KBM-7 (cell line): ENCODE measurements around the gene NDFIP2.
"Not testable (repeated sequence)": the region's sequence is repeated elsewhere in the genome, so short reads cannot be mapped to it uniquely, and the experiment has no call there.

Source experiments
- DNase-seq: peaks from one replicate; pipeline ENCODE4 v3.0.0-alpha.2; 2015
- in situ Hi-C: fragments of 300-500 bp; cut with MboI; formaldehyde crosslinking; loops from 2 replicates; pipeline ENCODE4 v1.14.3; 2020; ENCODE audit warnings: low sequenced_read_pairs, low pct_unique_long_range_greater_than_20kb, mixed read lengths

The NDFIP2 gene

DNA sequence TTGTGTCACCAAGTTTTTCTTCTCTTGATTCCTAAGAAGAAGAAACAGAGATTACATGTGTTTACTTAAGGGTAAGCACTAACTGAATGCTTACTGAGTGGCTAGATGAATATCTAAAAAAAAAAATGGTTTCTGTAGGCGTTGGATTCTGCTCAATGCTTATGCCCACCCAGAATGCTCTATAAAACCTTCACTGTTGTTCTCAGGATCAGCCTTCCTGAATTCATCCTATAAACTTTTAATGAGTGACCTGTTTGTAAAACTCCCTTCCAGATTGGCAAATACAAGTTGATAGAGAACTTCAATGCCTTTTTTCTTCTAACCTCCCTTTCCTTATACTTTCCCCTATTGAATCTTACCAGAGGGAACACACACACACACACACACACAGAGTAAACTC, 90.2 kb downstream of the NDFIP2 start:
- in situ Hi-C loops, result no loop called here
- DNase-seq, result no peak

DNA sequence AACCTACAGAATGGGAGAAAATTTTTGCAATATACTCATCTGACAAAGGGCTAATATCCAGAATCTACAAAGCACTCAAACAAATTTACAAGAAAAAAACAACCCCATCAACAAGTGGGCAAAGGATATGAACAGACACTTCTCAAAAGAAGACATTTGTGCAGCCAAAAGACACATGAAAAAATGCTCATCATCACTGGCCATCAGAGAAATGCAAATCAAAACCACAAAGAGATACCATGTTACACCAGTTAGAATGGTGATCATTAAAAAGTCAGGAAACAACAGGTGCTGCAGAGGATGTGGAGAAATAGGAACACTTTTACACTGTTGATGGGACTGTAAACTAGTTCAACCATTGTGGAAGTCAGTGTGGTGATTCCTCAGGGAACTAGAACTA, 92.9 kb downstream of the NDFIP2 start:
- in situ Hi-C loops, result not testable (repeated sequence)

DNA sequence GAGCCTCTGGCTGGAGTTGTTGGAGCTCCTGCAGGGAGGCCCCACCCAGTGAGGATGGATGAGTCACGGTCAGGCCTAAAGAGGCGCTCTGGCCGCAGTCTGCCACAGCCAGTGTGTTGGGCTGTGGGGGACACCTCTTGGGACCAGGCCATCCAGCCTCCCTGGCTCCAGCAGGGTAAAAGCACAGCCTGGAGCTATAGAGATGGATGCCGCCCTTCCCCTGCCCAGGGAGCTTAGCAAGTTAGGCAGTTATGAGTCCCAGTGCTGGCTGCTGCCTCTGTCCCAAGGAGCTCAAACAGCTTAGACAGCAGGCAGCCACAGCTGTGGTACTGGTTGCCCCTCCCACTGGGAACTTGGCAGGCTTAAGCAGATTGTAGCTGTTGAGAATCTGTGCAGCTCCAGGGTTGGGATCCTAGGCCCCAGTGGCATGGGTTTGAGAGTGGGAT, 100.9 kb downstream of the NDFIP2 start:
- in situ Hi-C loops, result no loop called here
- DNase-seq, result no peak

More for the DNA sequence above, 92.9 kb downstream of the NDFIP2 start:
- not testable (repeated sequence) for DNase-seq

DNA sequence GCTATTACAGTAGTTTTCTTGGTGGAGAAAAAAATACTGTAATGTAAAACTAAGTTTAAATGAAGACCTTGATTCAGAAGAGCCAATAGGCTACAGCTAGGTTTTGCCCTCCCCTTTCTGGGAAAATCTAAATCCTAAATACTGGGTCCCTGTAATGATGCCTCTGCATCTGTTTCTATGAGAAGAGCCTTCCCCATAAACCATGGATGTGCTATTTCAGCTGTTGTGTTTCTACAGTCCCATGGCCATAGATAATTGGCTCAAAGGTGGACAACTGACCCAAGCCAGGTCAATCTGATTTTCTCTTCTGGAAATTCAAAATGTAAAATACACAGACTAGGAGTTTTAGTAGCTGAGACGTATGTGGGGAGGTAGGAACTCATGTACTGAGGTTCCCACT, 101.9 kb downstream of the NDFIP2 start:
- no peak for DNase-seq
- in situ Hi-C loops, result no loop called here

DNA sequence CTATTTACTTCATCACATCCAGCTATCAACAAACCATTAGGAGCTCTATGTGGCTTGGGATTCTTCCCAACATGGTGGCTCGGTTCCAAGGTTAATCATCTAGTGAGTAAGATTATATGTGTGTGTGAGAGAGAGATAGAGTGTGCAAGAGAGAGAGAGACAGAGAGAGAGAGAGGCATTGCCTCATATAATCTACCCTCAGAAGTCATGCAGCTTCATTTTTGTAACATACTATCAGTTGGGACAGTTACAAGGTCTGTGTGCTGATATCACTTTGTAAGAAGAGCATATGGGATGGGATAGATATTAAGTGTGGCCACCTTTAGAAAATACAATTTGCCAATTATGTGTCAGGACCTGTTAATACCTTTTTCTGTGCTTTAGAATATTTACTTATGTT, 104.1 kb downstream of the NDFIP2 start:
- no peak for DNase-seq
- in situ Hi-C loops, result no loop called here

DNA sequence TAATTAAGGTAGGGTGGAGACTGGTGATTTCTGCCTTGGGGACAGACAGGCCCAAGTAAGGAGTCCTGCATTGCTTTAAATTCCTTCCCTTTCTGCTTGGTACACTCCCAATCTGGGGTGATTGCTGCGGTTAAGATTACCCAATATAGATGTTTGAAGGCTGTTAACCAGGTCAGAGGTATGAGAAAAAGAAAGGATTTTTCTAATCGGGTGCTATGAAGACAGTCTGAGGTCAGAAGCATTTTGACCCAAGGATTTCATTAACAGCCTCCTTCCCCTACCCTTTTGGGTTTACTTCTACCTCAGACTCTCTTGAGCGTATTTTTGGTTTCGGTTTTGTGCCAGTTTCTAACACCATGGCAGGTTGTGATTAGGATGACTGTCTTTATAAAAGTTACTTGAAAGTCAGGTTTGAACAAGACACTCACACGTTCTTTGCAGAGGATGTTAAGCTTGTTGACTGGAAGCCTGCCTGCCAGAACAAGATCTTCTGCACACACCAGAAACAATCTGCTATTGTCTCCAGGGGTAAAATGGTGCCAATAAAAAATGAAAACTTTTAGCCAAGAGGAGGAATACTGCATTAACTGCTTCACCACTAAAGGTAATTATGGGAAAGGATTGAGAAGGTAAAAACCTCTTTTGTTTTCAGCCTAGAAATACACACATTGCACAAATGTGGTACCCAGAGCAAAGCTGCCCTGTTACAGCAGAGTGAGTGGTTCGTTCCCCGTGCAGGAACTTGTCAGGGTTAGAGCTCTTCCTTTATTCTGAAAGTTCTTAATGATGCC, 108.8 kb downstream of the NDFIP2 start:
- no peak for DNase-seq
- in situ Hi-C loops, result no loop called here

DNA sequence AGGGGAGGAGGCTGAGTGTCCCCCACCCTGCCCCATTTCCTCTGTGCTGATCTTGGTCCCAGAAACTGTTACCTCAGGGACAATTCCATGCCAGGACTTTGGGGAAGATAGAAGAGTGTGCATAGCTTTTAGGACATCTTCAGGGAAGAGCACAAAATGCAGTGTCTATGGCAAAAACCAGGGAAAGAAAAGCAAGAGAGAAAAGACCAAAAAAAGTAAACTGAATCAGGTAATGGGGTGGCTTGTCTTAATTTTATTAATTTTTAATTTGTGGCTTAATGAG, 109.4 kb downstream of the NDFIP2 start:
- in situ Hi-C loops, result no loop called here
- DNase-seq, result no peak

DNA sequence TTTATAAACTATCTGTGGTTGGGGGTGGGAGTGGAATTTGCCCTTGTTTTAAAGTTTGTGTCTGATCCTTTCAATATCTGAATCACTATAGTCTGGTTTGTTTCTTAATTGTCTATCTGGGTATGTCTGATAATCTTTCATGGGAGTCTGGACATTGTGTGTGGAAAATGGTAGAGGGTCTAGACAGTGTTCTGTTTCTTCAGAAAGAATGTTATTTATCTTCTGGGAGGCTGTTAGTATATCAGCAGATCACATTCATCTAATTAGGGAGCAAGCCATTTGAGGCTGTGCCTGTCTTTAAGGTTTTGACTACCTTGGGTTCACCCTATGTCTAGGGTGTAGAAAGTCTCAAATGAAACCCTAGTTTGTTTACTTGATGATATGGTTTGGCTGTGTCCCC, 110.5 kb downstream of the NDFIP2 start:
- no peak for DNase-seq
- in situ Hi-C loops, result no loop called here

DNA sequence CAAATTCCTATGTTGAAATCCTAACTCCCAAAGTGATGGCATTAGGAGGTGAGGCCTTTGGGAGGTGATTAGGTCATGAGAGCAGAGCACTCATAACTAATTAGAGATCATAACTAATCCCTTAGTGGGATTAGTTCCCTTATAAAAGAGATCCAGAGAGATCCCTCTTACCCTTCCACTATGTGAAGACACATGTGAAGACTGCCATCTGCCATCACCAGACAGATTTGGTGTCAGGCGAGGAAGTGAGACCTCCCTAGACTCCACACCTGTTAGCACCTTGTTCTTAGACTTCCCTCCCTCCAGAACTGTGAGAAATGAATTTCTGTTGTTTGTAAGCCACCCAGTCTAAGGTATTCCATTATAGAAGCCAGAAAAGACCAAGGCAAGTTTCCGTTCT, 112.2 kb downstream of the NDFIP2 start:
- in situ Hi-C loops, result no loop called here
- no peak for DNase-seq

DNA sequence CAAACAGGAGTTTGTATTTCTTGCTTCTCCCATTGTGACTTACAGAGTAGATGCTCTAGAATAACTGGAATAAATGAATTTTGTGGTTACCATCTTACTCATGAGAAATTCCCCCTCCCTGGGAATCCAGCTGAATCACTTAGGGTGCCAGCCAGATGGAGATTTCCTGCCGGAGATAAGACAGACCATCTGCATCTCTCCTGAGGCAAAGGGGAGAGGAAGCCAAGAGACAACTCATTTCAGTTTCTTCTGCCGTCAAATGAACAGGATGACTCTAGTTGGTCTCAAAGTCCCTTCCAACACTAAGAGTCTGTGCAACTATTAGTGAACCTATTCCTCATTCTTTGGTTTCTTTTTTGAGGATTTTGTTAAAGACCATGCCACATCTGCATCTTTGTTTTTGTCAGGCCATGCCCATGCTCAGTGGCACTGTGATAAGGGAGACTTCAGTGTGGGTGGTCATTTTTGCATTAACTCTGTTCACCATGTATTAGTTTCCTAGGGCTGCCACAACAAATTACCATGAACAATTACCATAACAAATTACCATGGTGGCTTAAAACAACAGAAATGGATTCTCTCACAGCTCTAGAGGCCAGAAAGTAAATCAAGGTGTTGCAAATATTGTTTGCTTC, 112.8 kb downstream of the NDFIP2 start:
- in situ Hi-C loops, result no loop called here
- DNase-seq, result no peak

DNA sequence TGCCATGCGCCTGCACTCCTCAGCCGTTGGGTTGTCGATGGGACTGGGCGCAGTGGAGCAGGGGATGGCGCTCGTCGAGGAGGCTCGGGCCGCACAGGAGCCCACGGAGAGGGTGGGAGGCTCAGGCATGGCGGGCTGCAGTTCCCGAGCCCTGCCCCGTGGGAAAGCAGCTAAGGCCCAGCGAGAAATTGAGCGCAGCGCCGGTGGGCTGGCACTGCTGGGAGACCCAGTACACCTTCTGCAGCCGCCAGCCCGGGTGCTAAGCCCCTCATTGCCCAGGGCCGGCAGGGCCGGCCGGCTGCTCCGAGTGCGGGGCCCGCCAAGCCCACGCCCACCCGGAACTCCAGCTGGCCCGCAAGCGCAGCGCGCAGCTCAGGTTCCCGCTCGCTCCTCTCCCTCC, 119.2 kb downstream of the NDFIP2 start:
- DNase-seq, in situ Hi-C loops: not testable (repeated sequence)

DNA sequence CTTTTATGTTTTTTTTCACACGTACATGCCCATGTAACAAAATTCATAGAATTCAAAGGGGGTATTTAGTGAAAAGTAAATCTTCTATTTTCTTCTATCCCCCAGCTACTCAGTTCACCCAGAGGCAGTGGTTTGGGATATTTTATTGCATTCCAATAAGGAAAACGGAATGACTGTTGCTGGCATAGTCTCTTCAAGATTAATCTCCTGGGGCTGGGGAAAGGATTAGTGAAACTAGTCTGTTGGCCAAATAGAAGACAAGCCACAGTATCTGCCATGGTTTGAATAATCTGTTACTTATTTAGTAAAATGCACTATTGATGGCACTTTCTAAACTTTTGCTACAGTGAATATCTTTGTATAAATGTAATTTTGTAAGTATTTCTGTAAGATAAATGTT, 122.0 kb downstream of the NDFIP2 start:
- in situ Hi-C loops, result no loop called here
- no peak for DNase-seq

DNA sequence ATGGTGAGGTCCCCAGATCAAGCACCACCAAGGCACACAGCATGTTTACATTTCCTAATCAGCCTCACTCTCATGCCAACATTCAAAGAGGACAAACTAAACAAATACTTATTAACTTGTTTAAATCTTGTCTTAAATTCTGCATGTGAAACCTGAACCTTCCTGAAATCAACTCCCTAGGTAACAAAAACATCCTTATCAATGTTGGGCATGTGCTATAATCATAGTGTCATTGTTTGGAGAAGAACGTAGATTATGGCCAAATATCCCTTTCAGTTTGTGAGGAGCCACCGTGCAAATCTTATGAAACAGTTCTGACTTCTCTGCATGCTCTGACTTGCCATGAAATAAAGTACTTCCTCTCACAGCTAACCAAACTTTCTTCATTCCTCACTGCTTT, 123.8 kb downstream of the NDFIP2 start:
- no peak for DNase-seq
- in situ Hi-C loops, result no loop called here
